Head of caudate nucleus (tissue), 42 donors: Measurements from ENCODE around the gene TBXAS1.

Experiments used
- DNase-seq, 42 donors: peaks; one replicate each; pipeline versions ENCODE4 v3.0.0 to v3.0.0-alpha.2; 2020 to 2021; ENCODE audit warnings: mixed read lengths in 7 of 42
- intact Hi-C: fragments of 100-400 bp; cut with DNase I; formaldehyde crosslinking; loops from one replicate; pipeline ENCODE4 v1.15.0; 2022

The TBXAS1 gene

DNA sequence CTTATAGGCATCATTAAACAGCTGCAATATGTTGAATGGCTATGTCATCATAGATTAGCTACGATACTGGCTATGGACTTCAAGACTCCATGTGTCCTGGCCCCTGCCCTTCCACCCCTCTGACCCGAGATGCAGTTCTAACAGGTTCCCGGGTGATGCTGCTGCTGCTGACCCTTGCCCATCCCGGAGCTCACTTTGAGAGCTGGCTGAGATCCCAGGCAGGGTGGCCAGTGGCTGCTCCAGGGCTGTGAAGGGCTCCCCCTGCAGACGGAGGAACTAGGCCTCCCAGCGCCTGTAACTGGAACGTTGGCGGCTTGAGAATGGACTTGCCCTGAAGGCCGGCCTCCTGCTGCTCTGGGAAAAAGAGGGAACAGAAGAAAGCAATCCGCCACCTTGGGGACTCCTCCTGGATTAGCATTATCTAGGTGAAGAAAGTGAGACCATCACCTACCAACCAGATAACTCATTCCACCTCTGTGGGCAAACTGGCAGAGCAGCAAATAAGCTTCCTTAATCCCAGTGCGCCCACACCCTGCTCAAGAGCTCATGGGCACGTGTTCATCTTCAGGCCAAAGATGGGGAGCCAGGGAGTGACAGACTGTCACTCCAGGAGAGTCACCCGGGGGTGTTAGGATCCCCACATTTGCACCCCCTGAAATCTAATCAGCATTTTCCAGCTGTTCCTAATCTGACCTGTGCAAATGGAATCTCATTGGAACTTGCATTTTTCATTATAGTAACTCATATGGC is 176.9 kb downstream of the TBXAS1 start:
- DNase-seq = peak in 8 of 42 donors; percentile 8 to 57 (median 28)
- intact Hi-C loops = loop anchor here (10.0 kb wide), 1 partner anchor 511 kb away; no protein-coding TSS in a partner anchor

DNA sequence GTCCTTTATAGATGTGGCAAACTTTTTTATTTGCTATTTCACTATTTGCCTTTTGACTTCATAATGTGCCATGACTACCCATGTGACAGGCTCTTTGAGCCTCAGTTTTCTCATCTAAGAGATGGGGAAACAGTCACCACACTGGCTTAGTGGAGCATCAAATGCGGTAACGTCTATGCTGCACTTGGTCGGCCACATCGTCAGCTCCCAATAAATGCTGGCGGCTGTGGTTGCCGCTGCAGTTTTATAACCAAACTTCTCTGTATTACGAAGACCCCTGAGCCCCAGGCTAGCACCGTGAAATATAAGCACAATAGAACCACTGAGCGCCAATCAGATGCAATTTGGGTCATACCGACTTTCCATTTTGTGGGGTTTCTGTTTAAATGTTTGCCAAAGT is 177.5 kb downstream of the TBXAS1 start:
- DNase-seq = no peak
- intact Hi-C loops = loop anchor here (10.0 kb wide), 1 partner anchor 512 kb away; no protein-coding TSS in a partner anchor

DNA sequence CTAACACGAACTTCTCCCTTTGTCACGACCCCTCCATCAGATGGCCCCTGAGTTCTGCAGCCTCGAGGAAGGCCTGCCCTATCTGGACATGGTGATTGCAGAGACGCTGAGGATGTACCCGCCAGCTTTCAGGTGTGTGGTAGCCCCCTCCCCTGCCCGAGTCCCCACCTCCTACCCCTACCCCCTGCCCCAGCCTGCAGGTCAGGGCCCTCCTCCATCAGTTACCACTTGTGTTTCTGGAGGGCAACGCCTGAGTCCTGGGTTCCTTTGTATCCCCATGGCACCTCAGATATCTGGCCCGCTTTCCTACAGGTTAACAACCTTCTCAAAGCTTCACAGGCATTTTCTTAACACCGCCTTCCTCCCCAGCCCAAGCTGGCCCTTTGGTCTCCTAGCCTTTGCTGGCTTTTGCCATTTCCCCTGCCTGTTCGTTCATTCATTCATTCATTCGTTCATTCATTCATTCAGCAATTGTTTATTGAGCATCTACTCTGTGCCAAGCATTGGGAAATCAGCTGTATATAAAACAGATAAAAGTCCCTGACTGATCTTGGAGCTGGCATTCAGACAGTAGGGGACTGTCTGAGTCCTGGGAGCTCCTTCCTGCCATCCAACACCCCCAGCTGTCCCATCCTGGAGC is 178.1 kb downstream of the TBXAS1 start:
- peak in 1 of 42 donors; percentile 14 for DNase-seq
- intact Hi-C loops = loop anchor here (10.0 kb wide), 1 partner anchor 512 kb away; no protein-coding TSS in a partner anchor

DNA sequence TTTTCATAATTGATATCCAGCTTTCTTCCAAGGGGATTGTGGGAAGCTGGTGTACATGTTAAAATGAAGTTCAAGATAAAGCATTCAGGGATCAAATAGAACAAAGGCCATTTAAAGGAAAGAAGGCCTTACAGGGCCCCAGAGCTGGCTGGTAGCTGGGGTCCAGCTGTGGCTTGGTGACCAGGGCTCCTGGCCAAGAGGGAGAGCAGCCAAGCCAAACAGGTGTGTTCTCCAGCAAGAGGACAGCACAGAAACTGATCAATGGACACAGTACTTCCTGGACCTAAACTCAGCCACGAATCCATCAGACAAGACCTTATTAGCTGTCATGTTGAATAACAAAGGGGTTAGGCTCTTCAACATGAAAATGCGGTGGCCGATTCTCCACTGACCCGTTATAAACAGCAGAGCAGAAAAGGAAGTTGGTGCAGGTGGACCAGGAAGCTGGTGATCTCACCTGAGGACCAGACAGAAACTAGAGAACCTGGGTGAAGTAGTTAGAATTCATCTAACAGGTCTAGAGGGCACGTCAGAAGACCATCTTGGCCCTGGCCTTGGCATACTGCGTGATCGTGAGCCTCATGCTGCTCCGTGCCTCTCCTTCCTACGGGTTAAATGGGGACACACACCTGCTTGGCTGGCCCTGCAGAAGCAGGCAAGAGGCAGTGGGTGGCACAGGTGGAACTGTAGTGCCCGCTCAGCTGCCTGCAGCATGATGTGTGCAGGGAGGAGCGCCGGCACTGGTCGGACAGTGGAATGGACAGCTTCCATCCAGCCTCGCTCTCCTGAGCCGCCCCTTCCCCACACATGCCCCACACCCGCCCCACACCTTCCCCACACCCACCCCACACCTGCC is 179.9 kb downstream of the TBXAS1 start:
- peak in 1 of 42 donors; percentile 24 for DNase-seq
- intact Hi-C loops = loop anchor here (10.0 kb wide), 1 partner anchor 514 kb away; no protein-coding TSS in a partner anchor

DNA sequence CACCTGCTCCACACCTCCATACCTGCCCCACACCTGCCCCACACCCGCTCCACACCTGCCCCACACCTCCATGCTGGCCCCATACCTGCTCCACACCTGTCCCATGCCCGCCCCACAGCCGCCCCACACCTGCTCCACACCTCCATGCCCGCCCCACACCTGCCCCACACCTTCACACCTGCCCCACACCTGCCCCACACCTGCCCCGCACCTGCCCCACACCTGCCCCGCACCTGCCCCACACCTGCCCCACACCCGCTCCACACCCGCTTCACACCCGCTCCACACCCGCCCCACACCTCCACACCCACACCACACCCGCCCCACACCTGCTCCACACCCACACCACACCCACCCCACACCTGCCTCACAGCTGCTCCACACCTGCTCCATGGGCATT is 180.7 kb downstream of the TBXAS1 start:
- peak in 1 of 42 donors; percentile 14 for DNase-seq
- intact Hi-C loops = loop anchor here (10.0 kb wide), 1 partner anchor 515 kb away; no protein-coding TSS in a partner anchor

DNA sequence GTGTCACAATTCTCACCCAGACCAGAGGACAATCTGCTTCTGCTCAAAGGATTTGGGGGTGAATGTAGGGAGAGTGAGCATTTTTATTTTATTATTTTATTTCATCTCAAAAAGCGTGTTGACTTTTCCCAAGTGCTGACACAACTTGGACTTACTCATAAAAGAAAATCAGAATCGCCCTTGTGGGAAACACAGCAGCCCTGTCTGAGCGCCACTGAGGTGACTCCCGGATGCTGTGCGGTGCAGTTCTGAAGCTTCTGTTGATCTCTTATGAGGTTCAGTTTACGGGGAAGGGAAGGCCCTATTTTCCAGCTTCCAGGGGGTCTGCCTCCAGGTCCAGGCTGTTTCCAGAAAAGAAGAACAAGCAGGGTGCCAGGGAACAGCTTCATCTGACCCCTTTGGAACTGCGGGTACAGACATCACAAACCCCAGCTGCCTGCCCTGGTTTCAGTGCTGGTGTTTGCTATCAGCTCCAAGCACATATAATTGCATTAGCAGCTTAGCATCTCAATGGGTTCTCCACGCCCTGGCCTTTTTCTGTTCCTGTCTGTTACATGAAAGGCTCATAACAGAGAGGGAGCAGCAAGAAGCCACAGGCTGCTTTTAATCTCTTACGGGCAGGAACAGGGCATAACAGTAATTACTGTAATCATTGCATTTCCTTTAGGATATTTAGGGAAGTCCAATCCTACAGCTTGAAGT is 181.3 kb downstream of the TBXAS1 start:
- intact Hi-C loops = no loop called here
- DNase-seq = peak in 1 of 42 donors; percentile 24

DNA sequence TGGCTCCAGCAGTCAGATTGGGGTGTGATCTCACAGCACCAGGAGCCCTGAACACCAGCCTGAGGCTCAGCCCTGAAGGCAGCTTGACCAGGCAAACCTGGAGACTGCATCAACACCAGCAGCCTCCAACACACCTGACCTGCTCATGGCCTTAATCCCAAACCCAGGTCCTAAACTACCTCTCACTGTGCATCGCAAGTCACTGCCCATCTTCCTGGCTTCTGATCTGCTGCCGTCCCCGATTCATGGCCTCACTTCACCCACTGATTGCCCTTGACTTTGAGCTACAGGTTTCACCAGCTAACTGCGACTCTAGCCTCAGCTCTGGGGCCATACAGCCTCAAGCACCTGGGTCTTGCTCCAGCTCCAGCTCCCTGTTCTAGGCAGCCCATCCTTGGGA is 184.6 kb downstream of the TBXAS1 start:
- DNase-seq = no peak
- intact Hi-C loops = no loop called here

DNA sequence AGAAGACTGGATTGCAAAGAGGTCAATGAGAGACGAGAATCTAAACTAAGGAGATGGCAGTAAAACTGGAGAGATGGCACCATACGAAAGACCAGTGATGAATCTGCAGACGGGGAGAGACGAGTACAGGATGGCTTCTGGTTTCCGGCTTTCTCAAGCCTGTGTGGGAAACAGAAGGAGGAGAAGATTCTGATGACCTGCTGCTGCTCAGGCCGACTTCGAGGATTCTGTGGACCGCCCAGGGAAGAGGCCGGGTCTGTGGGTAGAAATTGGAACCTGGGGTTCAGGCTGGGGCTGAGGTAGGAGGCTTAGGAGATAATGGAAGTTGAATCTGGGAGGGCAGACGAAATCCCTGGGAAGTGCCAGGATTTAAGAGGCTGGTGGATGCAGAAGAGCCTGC is 185.1 kb downstream of the TBXAS1 start:
- no peak for DNase-seq
- intact Hi-C loops = no loop called here

DNA sequence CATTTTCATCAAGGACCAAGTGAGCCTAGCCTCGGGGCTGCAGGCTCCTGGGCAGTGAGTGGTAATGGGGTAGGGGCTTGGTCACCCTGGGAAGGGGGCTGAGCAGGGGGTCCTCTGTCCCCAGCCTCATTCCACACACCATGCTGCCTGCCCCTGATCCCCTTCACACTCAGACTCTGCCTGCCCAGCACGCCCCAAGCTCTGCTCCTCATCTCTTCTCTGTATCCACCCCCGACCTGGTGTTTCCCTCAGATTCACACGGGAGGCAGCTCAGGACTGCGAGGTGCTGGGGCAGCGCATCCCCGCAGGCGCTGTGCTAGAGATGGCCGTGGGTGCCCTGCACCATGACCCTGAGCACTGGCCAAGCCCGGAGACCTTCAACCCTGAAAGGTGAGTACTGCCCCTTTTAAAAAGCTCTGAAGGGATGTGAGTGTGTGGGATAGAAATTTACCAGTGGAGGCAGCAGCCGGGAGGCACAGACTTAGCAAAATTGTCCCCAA is 186.5 kb downstream of the TBXAS1 start:
- intact Hi-C loops = no loop called here
- DNase-seq = no peak

DNA sequence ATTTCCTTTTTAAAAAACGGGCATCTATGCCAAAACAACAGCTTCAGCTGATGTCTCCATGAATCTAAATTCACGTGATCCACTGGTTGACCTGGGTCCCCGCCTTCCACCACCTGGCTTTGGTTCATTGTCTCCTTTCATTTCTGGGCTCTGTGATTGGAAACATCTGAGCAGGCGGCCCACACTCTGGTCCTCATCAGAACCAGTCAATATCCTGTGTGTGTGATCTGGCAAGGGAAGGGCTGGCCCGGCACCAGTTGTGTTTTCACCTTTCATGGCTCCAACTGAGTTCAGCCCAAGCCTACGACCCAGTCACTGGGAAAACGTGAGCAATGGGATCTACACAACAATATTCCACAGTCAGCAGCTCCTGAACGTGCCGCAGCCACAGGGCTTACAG is 187.5 kb downstream of the TBXAS1 start:
- DNase-seq = no peak
- intact Hi-C loops = no loop called here

DNA sequence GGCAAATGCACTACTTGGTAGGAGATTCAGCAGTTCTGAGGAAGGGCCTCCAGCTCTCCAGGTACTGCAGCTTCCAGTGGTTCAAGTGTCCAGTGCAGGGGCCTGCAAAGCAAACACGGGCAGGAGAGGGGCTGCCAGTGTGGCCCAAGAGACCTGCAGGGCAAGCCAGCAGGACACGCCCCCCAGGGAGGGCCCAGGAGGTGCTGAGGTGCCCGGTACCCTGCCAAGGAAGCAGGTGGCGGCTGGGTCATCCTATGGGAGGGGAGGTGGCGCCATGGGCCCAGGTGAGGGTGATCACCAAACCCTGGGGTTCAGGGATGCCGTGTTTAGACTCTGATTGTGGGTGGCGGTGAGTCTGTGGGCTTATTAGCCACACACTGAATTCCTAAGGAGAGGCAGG is 188.0 kb downstream of the TBXAS1 start:
- DNase-seq = no peak
- intact Hi-C loops = no loop called here

DNA sequence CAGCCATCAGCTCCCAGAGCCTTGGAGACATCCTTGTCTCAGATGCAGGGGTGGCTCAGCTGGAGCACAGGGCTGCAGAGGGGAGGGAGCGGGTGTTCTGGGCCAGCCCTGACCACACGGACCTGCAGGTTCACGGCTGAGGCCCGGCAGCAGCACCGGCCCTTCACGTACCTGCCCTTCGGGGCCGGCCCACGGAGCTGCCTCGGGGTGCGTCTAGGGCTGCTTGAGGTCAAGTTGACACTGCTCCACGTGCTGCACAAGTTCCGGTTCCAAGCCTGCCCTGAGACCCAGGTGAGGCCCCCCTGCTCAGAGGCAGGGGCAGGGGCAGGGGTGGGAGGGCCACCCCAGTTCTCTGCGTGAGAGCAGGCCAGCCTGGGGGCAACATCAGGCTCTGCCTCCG is 188.5 kb downstream of the TBXAS1 start:
- intact Hi-C loops = no loop called here
- no peak for DNase-seq

DNA sequence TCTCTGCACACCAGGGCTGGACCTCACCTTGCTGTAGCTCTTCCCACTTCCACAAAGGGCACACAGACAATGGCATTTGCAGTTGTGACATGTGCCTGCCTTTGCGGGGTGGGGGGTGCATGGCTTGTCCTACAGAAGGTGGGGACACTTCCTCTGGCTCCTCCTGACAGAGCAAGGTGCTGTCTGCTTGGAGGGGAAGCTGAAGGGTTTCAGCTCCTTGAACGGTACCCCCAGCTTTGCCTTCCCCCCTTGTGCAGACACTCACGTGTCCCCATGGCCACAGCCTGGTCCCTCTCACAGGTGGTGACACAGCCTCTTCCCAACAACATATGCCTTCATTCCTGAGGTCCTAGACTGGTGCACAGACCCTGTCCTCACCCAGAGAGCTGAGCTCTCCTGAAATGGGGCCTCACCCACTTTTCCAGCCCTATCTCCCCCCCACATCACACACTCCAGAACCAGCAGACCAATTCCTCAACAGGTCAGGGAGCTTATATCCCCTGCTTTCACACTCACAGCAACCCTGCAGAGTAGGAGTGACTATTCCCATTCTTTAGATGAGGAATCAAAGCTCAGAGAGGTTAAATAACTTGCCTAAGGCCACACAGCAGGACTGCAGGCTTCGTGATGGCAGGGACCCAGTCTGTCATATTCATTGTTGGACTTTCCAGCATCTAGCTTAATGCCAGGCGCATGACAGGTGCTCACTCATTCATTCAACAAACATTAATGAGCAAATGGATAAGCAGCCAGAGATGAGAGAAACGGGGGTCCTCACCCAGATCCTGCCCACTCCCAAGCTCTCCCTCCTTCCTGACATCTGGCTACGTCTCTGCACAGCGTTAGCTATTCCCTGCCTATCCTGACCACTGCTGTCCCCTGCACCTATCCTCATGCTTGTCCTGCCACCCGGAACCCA is 189.3 kb downstream of the TBXAS1 start:
- DNase-seq = peak in 1 of 42 donors; percentile 21
- intact Hi-C loops = no loop called here

DNA sequence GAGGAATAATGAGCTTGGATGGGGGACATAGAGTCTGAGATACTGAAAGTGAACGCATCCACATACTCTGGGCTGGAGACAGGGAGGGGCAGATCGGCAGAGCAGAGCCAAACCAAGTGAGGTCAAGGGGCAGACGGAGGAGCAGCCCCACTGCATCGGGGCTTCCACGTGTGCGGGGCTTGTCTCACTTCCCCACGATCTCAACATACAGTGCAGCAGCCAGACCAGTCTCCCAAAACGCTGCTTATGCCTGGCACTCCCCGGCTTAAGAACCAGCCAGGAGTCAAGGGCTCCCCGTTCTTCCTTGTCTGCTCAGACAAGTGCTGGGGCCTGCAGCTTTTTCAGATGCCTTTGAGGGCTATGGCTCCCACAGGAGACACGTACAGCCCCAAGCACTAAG is 190.1 kb downstream of the TBXAS1 start:
- DNase-seq = no peak
- intact Hi-C loops = no loop called here

DNA sequence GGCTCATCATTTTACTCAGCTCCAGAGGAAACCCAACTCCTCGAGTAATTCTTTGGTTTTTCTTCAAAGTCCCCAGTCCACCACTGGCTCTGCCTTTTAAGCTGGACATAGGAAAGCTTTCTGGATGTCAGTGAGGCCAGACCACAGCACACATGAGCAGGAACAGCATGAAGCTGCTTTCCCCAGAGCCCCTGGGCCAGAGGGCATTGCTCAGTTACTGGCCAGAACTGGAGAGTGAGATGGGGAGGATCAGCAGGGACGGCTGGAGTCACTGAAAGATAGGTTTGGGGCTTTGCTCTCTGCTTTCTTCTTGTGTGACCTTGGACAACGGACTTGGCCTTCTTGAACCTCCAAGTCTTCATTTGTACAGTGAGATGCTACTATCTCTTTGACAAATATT is 190.5 kb downstream of the TBXAS1 start:
- DNase-seq = no peak
- intact Hi-C loops = no loop called here

DNA sequence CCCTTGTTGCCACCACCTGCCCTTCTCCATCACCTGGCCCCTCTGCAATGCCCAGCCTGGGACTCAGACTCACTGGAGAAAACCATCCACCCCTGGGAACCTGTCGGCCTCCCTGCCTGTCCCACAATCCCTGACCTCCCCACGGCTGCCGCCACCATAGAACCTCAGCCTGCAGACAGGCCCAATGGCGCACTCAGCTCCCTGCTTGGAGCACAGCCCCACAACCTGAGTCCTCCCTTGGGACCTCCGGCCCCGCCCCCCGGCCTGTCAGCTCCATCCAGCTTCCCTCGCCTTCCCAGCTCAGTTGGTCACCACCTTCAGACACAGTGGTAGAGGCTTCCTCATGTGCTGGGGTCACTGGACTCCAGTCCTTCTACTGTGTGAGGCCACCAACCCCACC is 192.5 kb downstream of the TBXAS1 start:
- intact Hi-C loops = no loop called here
- no peak for DNase-seq

DNA sequence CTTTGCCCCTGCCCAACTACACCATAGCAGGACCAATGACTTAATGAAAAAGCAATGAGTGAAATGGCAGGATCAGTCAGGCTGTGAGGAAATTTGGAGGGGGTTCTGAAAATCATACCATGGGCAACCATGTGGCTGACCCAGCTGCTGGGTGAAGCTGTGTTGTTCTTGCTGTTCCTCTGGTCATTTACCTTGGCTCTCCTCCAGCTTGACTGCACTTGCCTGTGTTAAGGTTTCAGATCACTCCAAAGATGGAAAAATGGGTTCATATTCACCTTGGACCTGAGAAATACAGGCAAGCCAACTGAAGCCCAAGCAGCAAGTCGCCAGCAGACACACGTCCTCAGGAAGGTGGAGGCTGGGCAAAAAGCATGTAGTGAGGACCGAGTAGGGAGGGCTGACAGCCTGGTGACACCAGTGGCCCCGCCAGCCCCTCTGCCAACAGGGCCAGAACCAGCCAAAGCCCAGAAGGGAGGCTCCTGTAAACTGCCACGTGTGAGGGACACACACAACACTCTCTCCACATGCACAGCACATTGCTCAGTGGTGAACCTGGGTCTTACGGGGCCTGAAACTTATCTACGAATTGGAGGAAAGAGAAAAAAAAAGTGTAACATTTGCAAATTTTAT is 193.6 kb downstream of the TBXAS1 start:
- intact Hi-C loops = no loop called here
- no peak for DNase-seq
